Renal pelvis (tissue), 4 donors: ENCODE measurements around the gene ABCA9. TPM values are rescaled to one million over a fixed set of nuclear protein-coding genes. Genes with fewer than 3 reads are reported as not detected.

Experiments
- DNase-seq: peaks from one replicate; pipeline ENCODE4 v3.0.0-alpha.2; 2013
- polyA plus RNA-seq, 3 donors: library from polyadenylated mRNA; unstranded; fragments of 120-200 nt; gene quantifications; one replicate each; pipeline ENCODE4 v1.2.1, GENCODE V29; 2013; ENCODE audit not compliant: insufficient read length in 3 of 3

The ABCA9 gene
- polyA plus RNA-seq, 3 donors: 1.8 to 6.6 (median 4.2) TPM

GRCh38 chr17:69069226-69069750 lies 8.6 kb upstream of the ABCA9 start:
- DNase-seq: no peak

- no peak for DNase-seq
Observed at GRCh38 chr17:69067274-69068047, 6.7 kb upstream of the ABCA9 start.

- no peak for DNase-seq
Observed at GRCh38 chr17:69066482-69066881, 5.8 kb upstream of the ABCA9 start.

GRCh38 chr17:69065113-69065512 lies 4.4 kb upstream of the ABCA9 start:
- DNase-seq: no peak

GRCh38 chr17:69064476-69064875 lies 3.7 kb upstream of the ABCA9 start:
- DNase-seq: no peak

- no peak for DNase-seq
Observed at GRCh38 chr17:69064001-69064400, 3.3 kb upstream of the ABCA9 start.

GRCh38 chr17:69062860-69063581 lies 2.3 kb upstream of the ABCA9 start:
- peak; percentile 66 for DNase-seq

GRCh38 chr17:69061721-69062556 lies 1.2 kb upstream of the ABCA9 start:
- DNase-seq: no peak

GRCh38 chr17:69059458-69060175 lies 1.1 kb downstream of the ABCA9 start:
- peak; percentile 42 for DNase-seq

GRCh38 chr17:69058165-69058564 lies 2.6 kb downstream of the ABCA9 start:
- DNase-seq: no peak

- DNase-seq: no peak
Observed at GRCh38 chr17:69057280-69057679, 3.4 kb downstream of the ABCA9 start.

GRCh38 chr17:69056179-69056823 lies 4.4 kb downstream of the ABCA9 start:
- no peak for DNase-seq

- DNase-seq: no peak
Observed at GRCh38 chr17:69055334-69055733, 5.4 kb downstream of the ABCA9 start.

- no peak for DNase-seq
Observed at GRCh38 chr17:69050999-69051775, 9.5 kb downstream of the ABCA9 start.

GRCh38 chr17:69048634-69049033 lies 12.1 kb downstream of the ABCA9 start:
- DNase-seq: no peak

- peak; percentile 30 for DNase-seq
Observed at GRCh38 chr17:69047368-69048263, 13.1 kb downstream of the ABCA9 start.

- DNase-seq: no peak
Observed at GRCh38 chr17:69046121-69046807, 14.5 kb downstream of the ABCA9 start.

GRCh38 chr17:69045646-69046045 lies 15.1 kb downstream of the ABCA9 start:
- no peak for DNase-seq
